DMS53 treated with DMSO at 0.1 percent for 48 hours (cell line): ENCODE results near the gene SLC4A1AP.

ENCODE experiments used
- DNase-seq: peaks from one replicate; lab custom pipeline; 2025; ENCODE audit not compliant: unreplicated experiment; lab: John Stamatoyannopoulos, UW

Gene SLC4A1AP

DNA sequence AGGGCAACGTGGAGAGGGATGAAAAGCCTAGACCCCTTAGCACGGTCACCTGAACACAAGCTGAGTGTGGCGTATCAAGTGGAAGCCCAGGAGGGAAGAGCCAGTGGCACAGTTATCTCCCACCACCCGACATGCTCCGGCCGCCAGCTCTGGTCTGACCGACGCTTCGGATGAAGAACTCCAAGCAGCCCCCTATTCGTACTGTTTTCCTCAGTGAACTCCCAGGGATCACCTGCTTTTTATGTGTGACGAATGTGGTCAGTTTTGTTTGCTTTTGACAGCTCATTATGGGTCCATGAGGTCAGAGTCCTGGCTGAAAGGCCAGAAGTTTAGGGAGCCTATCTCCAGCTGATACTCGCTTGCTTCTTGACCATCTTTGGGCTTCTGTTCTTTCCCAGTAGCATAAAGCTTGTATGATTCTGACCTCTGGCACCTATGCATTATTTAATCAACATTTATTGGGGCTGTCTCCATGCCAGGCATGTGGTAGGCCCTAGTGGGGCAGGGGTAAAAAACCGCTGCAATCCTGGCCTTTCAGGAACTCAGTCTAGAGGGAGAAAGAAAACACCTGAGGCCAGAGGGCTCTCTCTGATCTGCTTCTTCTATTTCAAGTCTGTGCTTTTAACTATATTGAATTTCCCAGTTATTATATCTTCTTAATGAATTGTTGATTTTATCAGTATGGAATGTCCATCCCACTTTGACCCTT lies 74.8 kb downstream of the SLC4A1AP start:
- no peak for DNase-seq

DNA sequence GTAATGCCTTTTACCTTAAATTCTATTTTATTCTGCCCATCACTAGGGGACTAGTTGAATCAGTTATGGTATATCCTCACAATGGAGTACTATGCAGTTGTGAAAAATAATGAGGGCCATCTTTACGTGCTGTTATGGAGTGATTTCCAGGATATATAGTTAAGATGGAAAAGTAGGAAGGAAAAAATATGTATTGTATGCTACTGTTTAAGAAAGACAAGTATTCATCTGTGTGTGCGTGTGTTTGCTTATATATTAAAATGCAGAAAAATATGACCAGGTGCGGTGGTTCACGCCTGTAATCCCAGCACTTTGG lies 75.3 kb downstream of the SLC4A1AP start:
- no peak for DNase-seq

DNA sequence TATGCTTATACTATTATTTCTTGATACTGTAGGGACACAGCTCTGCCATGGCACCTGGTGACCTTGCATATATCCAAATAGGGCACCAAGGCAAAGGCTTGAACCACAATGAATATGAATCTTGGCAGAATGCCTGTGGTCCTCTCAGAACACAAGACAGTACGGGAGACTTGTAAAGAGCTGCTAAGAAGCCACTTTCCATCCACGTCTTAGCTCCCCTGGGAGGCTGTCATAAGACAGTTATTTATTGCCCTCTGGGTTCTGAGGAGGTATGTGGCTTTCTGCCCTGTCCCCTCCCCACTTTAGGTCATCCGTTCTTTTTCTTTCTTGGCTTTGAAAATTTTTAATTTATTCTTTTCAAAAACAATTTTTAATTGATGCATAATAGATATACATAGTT lies 78.0 kb downstream of the SLC4A1AP start:
- DNase-seq: no peak

DNA sequence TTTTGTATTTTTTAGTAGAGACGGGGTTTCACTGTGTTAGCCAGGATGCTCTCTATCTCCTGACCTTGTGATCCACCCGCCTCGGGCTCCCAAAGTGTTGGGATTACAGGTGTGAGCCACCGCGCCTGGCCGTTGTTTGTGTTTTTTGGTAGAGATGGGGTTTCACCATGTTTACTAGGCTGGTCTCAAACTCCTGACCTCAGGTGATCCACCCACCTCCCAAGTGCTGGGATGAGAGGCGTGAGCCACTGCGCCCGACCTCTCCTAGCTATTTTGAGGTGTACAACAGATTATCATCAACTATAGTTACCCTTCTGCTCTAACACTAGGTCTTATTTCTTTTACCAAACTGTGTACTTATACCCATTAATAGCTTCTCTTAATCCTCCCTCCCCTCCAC lies 78.9 kb downstream of the SLC4A1AP start:
- no peak for DNase-seq
